UCSD-AML1 (cell line): ENCODE results near the gene MICAL3.

Experiments used
- DNase-seq: peaks from one replicate; lab custom pipeline; 2025; ENCODE audit not compliant: unreplicated experiment; lab: John Stamatoyannopoulos, UW

Gene MICAL3

GRCh38 chr22:17976121-17976520, 48.2 kb downstream of the MICAL3 start:
- DNase-seq = no peak

- peak; percentile 51 for DNase-seq
Measured at GRCh38 chr22:17974703-17975372, 49.5 kb downstream of the MICAL3 start.

GRCh38 chr22:17974087-17974486, 50.3 kb downstream of the MICAL3 start:
- DNase-seq = no peak

GRCh38 chr22:17973217-17973616, 51.1 kb downstream of the MICAL3 start:
- no peak for DNase-seq

DNA sequence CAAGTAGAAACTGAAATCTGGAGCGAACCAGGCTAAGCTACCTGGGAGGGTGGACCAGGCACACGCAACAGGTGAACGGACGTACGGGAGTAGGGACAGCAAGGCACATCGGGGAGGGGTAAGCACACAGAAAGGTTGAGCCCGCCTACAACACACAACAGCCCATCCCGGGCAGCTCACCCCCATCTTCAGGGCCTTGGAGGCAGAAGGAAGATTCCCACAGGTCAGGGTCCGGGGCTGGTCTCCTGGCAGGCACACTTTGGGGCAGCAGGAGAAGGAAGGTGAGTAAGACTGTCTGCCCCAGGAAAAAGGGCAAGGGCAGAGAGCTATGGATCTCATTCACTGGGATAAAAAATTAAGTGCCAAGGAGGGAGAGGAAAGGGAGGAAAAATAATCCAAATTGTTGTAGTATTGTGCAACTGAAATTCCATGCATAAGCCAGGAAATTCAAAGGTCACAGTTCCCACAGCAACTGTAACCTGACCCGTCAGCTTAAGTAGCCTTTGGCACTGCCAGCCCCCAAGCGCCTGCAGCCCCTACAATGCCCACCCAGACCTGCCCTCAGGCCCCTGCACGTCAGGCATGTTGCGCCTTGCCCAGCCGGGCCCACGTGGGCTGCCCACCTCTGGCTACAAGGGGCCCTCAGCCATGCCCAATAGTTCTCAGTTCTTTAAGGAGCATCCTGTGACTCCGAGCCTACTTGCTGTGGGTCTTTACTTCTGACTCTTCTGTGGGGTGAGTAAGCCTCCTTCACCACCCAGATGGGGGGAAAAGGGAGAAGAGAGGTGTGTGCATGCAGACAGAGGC, 51.8 kb downstream of the MICAL3 start:
- no peak for DNase-seq

- no peak for DNase-seq
Measured at GRCh38 chr22:17971711-17972110, 52.6 kb downstream of the MICAL3 start.

DNA sequence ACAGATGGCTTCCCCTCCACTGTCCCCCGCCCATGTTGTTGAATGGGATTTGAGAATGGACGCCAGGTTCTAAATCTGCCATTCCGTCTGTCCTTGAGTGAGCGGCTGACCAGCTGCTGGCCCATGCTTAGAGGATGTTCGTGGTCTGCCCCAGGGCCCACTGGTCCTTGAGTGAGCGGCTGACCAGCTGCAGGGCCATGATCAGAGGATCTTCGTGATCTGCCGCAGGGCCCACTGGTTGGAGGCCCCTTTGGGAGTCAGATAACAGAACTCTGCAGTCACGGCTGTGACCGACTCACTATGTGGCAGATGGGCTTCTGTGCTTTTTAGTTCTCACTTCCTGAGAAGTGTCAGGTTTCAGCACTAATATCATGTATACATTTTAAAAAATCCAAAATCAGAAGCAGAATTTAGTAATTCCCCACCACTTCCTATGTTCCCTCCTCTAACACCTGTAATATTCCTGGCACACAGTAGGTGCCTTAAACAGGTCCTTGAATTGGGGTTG, 54.1 kb downstream of the MICAL3 start:
- DNase-seq = no peak

GRCh38 chr22:17969701-17970113, 54.7 kb downstream of the MICAL3 start:
- DNase-seq = no peak

DNA sequence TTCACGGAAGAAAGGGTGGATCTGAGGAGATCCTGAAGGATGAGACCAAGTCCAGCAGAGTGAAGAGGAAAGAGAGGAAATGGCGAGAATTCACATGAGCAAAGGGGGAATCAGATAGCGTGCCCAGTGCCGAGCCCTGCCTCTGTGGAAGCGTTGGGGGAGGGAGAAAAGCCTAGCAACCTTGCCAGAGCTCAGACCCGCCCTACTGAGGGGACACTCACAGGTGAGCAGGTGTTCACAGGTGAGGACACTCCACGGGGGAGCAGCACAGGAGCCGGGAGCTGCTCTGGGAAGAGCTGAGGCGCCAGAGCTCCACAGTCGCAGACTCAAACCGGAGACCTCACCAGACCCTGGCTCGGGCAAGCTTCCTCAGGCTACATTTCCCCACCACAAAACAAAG, 56.2 kb downstream of the MICAL3 start:
- DNase-seq = no peak

DNA sequence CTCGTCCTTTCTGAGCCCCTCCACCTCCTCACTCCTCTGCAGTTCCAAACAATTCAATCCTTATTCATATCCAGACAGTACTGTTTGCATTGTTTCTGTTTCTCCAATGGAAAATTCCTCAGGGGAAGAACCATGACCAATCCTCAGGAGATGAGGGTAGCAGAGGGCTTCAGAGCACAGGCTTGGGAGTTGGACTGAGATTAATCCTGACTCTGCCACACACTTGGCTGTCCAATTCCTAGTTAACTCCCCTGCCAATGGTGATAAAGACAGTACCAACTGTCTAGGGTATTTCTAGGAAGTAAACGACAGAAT, 58.0 kb downstream of the MICAL3 start:
- no peak for DNase-seq

- DNase-seq = no peak
Measured at GRCh38 chr22:17965538-17966402, 58.6 kb downstream of the MICAL3 start.

DNA sequence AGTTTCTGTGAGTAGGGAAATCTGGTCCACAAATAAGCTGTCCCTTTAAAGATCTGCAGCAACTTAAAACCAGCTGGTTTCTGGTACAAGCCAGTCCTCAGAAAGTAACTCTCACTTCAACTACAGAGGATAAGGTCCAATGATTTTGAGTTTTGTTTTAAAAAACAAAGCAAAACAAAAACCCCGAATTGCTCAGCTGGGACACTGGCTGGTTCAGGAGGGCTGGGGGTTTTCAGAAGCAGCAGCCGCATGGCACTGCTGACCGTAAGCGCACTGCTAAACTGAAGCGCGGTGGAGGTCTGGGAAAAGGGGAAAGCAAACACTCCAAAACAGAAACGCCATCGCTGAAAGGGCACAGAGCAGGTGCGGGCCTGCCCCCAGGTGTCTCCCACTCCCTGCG, 59.7 kb downstream of the MICAL3 start:
- no peak for DNase-seq

GRCh38 chr22:17964156-17964555, 60.2 kb downstream of the MICAL3 start:
- DNase-seq = no peak

- DNase-seq = no peak
Measured at GRCh38 chr22:17963015-17963414, 61.3 kb downstream of the MICAL3 start.

DNA sequence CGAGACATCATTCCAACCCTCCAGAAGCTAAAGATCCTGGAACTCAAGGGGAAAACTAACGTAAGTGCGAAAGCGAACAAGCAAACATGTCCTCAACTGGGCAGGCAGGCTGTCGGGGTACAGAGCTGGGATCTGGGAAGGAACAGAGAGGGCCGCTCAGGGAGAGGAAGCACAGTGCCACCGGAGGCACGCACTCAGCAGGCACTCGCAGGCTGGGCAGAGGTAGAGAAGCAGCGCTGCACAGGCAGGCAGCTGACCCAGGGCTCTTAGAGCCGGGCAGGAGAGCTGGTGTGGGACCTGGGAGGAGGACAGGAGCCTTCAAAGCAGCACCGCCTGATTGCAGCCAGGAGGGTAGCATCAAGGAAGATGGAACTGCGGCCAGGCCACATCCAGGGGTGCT, 62.2 kb downstream of the MICAL3 start:
- no peak for DNase-seq

- no peak for DNase-seq
Measured at GRCh38 chr22:17961446-17961729, 63.0 kb downstream of the MICAL3 start.

DNA sequence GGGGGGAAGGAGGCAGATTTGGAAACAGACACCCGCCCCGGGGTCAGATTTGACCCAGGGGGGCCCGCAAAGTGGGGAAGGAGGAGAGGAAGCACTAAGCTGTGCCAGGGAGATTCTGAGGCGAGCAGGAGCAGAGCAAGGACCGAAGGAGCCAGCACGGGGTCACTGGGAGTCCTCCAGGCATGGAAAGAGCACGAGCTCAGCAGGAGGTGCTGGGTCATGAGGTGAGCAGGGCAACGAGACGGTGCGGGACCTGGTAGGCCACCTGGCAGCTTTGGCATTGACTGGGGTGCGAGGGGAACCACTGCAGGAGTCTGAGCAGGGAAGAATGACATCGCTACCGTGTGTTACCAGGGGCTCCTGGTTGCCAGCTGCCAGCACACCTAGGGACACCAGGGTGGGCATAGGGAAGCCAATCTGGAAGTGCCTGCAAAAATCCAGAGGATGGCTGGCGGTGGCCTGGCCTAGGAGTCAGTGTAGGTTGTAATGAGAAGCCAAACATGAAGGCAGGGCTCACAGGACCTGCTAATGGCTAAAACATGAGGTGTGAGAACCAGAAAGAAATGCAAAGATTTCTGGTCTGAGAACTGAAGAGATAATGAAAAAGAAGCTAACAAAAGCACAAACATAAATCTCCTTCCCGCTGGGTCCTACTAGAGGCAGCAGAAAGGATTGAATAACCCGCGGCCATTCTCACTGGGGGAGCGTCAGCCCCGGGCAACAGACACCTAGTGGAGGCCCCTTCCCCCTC, 63.5 kb downstream of the MICAL3 start:
- DNase-seq = no peak

GRCh38 chr22:17960011-17960410, 64.3 kb downstream of the MICAL3 start:
- DNase-seq = no peak

GRCh38 chr22:17958166-17958565, 66.2 kb downstream of the MICAL3 start:
- no peak for DNase-seq

- no peak for DNase-seq
Measured at GRCh38 chr22:17957693-17958092, 66.7 kb downstream of the MICAL3 start.

GRCh38 chr22:17957204-17957603, 67.2 kb downstream of the MICAL3 start:
- no peak for DNase-seq
